Activated effector memory CD4-positive, alpha-beta T cell treated with Interleukin-2 at 50 U/mL for 16 hours (primary cell): ENCODE measurements around the gene RNF150.
"Not testable (repeated sequence)": the region's sequence is repeated elsewhere in the genome, so short reads cannot be mapped to it uniquely, and the experiment has no call there.

Source experiments
- DNase-seq: peaks from one replicate; pipeline ENCODE4 v3.0.0-alpha.2; 2020

RNF150 gene

DNA sequence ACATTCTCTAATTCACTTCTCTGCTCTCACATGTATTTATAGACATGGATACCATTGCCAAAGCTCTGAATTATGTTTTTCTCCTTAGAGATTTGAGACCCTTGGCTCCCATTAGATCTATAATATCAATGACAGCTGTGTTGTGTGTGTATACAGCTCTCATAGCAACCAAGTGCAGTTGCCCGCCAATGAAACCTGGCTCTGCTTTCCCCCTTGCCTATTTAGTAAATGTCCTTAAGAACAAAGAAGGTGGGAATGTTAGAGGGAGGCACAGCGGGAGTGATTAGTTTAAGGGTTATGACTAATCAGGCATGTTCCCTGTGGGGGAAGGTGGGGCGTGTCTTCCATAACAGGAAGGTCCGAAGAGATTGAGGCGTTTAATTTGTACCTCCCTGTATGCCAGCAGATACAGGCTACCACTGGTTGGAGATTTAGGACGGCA lies 276.6 kb downstream of the RNF150 start:
- no peak for DNase-seq

DNA sequence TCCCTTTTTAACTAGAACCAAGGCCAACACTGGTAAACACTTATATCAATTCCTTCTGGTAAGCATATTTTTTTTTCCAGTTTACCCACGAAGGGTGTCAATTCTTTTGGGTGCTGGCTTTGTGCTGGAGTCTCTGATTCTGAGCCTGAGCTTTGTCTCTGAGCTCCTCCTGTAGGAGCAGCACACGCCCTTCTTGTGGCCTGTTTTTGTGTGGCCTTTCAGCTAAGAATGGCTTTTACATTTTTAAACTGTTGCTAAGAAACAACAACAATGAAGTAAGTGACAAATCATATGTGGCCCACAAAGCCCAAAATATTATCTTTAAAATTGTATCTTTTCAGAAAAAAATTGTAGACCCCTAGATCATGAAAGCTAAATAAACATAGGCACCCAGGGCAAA lies 279.1 kb downstream of the RNF150 start:
- DNase-seq, result no peak

DNA sequence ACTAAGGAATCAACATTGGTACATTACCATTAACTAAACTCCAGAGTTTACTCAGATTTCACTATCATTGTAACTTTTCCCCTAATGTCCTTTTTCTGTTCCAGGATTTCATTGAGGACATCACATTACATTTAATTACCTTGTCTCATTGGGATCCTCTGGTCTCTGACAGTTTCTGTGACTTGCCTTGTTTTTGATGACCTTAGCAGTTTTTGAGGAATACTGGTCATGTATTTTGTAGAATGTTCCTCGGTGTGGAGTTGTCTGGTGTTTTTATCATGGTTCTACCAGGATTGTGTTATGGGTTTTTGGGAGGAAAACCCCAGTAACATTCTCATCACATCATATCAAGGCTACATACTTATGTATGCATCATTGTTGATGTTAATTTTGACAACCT lies 281.5 kb downstream of the RNF150 start:
- no peak for DNase-seq

DNA sequence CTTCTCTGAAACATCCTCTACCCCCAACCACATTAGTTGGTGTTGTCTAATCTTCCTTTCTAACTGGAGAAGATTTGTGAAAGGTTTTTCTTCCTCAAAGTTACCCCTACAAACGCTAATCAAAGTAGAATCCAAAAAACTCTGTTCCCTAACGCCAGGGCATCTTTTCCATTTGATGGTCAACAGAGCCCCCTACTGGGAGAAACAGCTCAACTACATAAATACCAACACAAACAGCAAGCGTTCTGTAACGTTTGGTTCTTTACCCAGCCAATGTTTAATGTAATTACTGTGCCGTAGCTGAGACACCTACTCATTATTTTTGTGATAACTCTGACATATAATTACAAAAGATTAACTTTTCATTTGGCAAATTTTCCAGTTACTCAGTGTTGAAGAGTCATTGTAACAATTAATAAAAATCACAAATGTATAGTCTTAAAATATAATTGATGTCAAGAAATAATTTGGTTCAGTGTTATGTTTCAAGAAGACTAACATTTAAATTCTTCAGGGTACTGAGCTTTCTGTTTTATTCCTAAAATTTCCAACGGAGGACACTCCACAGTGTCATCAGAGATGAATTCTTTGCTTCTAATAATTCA lies 282.1 kb downstream of the RNF150 start:
- DNase-seq, result no peak

DNA sequence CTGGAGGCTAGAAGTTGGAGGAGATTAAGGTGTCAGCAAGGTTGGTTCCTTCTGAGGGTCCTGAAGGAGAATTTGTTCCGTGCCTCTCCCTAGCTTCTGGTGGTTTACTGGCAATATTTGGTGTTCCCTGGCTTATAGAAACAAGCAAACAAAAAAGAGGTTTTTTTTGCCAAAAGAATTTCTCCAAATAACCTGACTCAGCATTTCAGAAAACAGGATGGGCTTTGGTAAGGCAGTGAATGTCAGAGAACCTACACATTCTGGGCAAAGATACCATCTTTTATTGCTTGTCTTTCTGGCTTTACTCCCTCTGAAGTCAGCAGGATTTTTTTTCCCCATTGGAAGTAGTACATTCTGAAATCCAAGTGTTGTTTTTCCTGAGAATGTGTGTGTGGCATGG lies 283.7 kb downstream of the RNF150 start:
- DNase-seq, result no peak

DNA sequence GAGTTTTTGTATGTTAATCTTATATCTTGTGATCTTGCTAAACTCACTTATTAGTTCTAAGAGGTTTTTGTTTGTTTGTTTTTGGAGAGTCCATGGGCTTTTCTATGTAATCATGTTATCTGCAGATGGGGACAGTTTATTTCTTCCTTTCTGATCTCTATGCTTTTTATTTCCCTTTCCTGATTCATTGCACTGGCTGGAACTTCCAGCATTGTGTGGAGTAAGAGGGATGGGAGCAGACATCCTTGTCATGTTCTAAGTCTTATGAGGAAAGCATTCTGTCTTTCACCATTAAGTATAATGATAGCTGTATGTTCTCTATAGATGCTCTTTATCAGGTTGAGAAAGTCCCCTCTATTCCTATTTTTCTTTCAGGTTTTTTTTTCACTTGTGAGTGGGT lies 286.5 kb downstream of the RNF150 start:
- no peak for DNase-seq

DNA sequence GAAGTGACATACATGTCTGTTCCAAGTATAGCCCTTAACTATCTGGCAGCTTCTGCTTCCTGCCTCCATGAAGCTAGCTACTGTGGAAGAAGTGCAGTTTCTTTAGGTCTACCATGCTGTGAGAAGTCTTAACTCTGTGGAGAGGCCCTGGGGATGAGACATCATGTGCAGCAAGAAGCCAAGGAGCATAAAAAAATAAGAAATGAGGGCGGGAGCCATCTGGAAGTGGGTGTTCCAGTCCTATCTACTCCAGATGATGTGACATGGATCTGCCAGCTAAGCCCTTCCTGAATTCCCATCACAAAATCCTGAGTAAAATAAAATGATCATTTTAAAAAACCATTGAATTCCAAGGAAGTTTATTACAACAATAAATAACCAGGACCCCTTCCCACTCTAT lies 289.2 kb downstream of the RNF150 start:
- no peak for DNase-seq

DNA sequence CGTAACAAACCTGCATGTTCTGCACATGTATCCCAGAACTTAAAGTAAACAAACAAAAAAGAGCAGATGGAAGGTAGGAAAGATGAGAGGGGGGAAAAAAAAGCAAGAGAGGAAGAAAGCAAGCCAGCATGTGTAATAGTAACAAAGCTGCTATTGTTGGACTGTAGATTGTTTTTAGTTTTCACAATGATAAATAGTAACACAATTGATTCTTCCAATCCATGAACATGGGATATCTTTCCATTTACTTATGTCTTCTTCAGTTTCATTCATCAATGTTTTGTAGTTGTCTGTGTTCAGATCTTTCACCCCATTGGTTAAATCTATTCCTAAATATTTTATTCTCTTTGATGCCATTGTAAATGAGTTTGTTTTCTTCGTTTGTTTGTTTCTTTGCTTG lies 292.1 kb downstream of the RNF150 start:
- DNase-seq, result no peak

DNA sequence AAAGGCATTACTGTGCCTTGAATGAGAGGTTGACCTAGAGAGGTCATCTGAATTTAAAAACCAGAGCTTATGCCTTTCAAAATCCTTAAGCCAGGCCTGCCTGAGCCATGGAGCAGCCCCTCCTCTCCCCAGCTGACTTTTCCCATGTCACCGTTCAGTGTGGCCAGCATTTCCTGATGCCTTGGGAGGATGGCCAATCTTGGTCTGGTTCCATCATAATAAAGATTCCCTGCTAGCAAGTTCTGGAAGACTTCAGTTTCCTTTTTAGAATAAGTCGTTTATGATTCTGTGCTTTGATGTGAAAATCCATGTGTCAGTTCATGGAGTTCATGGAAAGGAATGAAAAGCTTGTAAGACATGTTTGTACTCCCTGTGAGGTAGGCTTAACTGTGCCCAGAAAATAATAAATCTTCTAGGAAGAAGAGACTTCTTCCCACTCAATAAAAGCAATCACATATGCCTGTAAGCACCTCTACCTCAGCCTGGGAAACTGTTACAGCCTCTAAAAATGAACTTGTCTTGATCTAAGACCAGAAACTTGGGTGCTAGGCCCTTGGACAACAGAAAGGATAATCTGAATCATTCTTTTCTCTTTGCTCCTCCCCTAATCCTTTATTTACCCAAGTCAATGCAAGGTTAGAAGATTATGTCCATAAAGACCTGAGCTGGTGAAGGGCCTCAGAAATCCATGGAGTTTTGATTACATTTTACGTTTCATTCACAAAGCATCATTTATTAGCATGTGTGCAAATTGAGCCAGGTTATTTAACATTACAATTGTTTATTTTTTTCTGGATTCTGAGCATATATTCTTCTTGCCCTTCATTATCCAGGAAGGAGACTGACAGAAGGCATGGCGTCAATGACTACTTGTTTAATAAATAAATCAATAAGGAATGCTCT lies 293.1 kb downstream of the RNF150 start:
- no peak for DNase-seq

DNA sequence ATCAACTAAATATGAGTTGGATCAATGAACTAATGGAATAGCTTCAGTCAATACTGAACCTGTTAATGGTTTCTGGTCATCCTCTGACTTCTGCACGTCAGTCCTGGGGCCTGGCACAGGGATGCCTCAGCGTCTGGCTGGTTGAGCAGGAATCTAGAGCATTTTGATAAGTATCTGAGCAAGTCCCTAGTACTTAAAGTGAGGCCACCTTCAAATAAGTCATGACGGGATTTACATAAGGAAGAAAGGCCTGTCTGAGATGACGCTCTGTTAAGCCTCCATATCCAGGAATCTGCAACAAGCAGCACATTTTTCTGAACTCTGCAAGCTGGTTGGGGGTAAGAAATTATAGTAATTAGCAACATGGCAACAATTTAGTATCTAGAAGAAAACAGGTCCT lies 293.9 kb downstream of the RNF150 start:
- DNase-seq, result no peak

DNA sequence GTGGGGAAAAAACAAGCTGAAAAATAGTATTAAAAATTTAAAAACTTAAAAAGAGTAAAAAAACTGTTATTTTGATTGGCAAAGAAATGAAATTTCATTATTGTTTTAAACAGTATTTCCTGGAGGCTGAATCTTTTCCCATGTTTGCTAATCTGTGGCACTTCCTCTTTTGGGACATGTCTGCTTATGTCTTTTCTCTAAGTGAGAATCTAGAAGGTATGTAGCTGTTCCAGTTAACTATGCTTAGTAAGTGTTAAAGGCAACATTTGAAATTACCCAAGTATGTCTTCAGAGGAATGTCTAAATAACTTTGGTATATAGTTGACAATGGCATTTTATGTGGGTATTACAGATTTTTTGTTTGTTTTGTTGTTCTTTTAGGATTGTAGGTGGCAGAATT lies 295.5 kb downstream of the RNF150 start:
- no peak for DNase-seq

DNA sequence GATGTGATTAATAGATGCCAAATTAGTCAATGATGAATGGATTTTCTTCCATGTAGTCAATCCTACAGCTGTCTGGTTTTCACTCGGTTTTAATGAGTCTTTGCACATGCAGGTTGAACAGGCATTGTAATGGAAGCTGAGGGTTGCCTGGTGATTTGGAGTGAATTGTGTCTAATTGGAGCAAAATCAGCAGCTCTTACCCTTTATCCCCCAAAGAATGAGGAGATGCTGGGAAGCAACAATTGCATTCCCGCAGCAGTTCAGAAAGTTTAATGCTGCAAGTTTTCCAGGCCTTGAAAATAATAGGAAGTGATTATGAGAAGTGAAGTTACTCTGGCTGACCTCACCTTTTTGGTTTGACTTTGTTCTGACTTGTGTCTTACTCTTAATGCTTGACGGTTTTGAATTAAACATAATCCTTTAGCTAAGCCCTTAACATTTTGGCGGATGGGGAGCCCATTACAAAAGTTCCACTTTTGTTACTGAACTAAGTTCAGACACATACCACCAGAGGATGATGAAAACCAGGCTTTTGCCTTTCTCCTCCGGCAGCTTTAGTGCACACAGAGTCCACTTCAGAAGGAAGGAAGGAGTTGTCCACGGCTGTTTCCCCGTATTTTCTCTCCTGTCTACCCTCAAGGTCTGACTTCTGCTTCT lies 298.3 kb downstream of the RNF150 start:
- DNase-seq, result no peak

DNA sequence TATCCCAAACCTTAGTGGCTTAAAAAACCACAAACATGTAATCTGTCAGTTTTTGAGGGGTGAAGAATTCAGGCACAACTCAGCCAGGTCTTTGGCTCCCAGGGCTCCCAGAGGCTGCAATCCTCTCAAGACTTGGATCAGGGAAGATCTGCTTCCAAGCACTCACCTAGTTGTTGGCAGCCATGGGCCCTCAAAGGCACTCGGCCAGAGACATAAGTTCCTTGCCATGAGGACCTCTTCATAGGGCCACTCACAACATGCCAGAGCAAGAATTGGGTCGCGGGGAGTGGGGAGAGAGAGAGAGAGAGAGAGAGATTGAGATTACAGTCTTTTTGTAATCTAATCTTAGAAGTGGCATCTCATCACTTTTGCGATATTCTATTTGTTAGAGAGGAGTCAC lies 300.0 kb downstream of the RNF150 start:
- no peak for DNase-seq

DNA sequence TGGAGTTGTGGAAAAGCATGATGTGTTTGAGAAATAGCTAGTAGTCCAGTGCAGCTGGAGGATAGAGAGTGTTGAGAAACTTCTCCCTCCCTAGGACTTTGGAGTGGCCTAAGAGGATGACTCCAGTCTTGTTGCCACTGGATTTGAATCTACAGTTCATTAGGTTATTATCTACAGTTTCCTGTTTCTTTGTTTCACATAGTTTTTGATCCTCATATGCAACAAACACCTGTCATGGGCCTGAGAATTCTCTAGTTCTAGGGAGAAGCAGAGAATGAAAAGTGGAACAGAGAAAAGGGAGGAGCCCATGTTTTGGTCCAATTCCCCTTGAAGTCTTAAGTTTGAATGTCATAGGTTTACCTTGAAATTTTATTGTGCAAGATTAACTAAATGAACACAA lies 303.4 kb downstream of the RNF150 start:
- DNase-seq, result no peak

DNA sequence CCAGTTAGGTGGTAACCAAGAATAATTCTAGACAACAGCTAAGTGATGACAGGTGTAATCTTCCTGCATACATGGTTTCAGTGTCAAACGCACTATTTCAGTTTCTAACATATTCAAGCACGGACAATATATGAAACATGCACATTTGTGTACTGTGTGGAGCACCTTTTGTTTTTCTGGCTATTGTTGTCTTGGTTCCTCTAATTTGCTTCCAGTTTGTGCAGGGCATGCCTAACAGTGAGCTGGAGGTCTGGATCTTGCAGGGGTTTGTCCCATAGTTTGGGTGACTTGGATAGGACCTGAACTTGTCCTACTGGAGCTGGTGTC lies 306.6 kb downstream of the RNF150 start:
- DNase-seq, result no peak

DNA sequence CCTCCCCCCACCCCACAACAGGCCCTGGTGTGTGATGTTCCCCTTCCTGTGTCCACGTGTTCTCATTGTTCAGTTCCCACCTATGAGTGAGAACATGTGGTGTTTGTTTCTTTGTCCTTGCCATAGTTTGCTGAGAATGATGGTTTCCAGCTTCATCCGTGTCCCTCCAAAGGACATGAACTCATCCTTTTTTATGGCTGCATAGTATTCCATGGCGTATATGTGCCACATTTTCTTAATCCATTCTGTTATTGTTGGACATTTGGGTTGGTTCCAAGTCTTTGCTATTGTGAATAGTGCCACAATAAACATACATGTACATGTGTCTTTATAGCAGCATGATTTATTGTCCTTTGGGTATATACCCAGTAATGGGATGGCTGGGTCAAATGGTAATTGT lies 312.7 kb downstream of the RNF150 start:
- not testable (repeated sequence) for DNase-seq

DNA sequence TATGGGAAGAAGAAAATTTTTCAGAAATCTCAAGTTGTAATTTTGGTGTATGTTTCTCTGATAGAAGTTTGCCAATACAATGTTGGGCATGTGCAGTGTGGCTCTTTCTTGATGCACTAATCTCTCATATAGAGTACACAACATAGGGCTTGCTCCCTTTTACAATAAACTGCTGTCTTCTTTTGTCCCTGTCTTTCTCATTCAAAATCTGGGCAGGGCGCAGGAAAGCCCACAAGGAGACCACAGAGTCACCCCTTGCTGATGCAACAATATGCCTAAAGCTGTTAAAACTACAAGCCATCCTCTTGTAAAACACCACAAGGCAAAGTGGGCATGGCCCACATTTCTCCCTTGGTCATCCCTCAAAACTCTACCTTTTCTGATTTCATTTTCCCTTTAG lies 313.7 kb downstream of the RNF150 start:
- no peak for DNase-seq

DNA sequence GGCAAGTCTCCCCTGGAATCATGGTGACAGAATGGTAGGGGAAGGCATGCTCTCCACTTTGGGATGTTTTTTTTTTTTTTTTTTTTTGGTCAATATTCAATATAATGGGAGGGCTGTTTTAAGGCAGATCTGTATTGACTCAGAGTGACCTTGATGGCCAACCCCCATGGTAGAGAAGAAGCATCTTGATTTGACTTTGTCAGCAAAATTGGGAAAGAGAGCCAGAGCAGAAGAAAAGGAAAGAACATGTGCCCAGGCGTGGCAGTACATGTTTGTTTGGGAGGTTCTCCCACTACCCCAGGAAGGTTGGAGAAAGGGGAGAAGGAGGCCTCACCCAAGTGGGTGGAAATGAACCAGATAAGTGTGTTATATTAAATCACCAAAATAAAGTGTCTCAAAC lies 314.8 kb downstream of the RNF150 start:
- no peak for DNase-seq

DNA sequence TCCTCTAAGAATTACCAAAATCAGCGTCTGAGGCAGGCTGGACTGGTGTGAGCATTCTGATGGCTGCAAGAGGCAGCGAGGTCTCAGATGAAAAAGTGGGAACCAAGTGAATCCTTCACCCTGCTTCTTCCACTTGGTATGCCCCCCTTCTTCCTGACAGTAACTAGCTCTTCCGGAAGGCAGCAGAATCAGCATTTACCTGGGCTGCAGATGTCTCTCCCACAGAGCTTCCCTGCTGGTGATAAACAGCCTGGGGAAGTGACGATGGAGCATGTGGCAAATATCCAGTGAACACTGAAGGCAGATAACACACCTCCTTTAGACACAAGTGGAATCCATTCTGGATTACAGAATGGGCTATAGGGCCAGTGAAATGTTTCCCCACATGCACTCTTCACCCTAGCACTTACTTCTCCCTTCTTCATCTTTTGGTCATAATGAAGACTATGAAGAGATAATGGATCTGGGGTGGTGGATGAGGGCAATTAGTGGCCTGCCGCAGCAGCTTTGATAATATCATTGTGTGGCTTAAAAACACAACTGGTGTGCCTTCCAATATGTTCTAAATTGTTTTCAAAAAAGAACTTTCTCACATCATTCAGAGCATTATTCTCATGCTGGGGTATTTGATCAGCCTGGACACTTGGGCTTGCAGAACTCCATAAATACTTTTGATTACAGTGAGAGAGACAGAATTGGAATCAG lies 316.3 kb downstream of the RNF150 start:
- DNase-seq, result no peak

DNA sequence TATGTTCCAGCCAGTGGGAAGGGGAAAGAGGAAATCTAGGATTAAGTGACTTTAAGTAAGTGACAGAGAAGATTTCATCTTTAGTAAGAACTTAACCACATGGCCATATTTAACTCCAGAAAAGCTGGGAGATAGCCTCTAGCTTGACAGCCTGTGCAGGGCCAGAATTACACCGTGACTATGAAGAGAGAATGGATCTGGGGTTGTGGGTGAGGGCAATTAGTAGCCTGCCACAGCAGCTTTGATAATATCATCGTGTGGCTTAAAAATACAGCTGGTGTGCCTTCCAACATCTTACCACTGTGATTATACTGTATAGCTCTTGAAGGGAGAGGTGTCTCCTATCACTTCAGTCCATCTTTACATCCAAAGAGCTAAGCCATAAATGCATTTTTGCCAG lies 319.5 kb downstream of the RNF150 start:
- DNase-seq, result no peak

DNA sequence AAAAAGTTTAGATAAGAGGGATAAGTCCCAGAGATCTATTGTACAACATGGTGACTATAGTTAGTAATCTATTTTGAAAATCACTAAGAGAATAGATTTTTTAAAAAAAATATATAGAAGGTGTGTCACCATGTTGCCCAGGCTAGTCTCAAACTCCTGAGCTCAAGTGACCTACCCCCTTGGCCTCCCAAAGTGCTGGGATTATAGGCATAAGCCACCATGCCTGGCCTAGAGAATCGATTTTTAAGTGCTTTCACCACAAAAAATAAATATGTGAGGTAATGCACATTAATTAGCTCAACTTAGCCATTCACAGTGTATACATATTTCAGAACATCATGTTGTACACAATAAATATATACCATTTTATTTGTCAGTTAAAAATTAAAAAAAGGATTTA lies 320.4 kb downstream of the RNF150 start:
- DNase-seq, result no peak

DNA sequence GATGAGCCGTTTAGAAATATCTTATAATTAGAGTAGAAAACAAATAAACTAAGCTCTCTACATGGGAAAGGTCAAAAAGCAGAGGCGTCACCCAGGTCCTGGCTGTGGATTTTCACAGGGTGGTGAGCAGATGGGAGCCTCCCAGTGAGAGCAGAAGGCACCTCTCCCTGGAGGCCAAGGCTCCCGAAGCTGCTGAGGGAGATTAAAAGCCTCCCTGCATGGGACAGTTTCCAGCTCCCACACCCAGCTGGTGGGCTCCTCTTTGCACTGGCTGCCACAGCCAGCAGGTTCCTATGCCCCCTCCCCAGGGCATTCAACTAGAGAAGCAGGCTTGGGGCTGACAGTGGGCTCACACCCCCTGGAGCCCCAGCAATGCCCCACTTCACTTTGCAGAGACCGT lies 321.8 kb downstream of the RNF150 start:
- DNase-seq, result no peak

DNA sequence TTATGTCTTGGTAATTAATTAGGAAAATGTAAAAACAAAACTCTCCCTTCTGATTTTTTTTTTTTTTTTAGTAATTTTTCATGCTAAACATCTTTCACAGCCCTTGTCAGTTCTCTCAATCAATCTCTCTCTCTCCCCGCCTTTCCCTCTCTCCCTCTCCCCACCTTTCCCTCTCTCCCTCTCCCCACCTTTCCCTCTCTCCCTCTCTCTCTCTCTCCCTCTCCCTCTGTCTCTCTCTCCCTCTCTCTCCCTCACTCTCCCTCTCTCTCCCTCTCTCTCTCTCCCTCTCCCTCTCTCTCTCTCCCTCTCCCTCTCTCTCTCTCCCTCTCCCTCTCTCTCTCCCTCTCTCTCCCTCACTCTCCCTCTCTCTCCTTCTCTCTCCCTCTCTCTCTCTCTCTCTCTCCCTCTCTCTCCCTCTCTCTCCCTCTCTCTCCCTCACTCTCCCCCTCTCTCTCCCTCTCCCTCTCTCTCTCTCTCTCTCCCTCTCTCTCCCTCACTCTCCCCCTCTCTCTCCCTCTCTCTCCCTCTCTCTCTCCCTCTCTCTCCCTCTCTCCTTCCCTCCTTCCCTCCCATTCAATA lies 322.6 kb downstream of the RNF150 start:
- not testable (repeated sequence) for DNase-seq
